Stimulated activated naive CD8-positive, alpha-beta T cell treated with anti-CD3 and anti-CD28 coated beads, Interleukin-15, Interleukin-2, amounts not matched to agents 100 ng/mL and 50 ng/mL, for 24 hours (primary cell): Measurements from ENCODE around the gene HEATR3.

Source experiments
- H3K27ac Mint-ChIP-seq: one replicate; pipeline ENCODE4 v1.8.0; 2021; ENCODE audit warnings: mild to moderate bottlenecking, mixed read lengths
- H3K27me3 Mint-ChIP-seq: one replicate; pipeline ENCODE4 v1.8.0; 2021; ENCODE audit warnings: mixed read lengths
- H3K36me3 Mint-ChIP-seq: one replicate; pipeline ENCODE4 v1.8.0; 2021; ENCODE audit warnings: low read depth, mixed read lengths
- H3K4me1 Mint-ChIP-seq: one replicate; pipeline ENCODE4 v1.8.0; 2021; ENCODE audit warnings: low read depth, mixed read lengths
- H3K4me3 Mint-ChIP-seq: one replicate; pipeline ENCODE4 v1.8.0; 2021; ENCODE audit warnings: mild to moderate bottlenecking, mixed read lengths
- H3K9me3 Mint-ChIP-seq: one replicate; pipeline ENCODE4 v1.8.0; 2021; ENCODE audit warnings: mixed read lengths

HEATR3 gene

GRCh38 chr16:50069060-50069459, 3.3 kb downstream of the HEATR3 start:
- peaks cover 38% of the 10 kb centered on the region for H3K4me1 Mint-ChIP-seq

GRCh38 chr16:50071075-50071671, 5.4 kb downstream of the HEATR3 start:
- no peak overlapping the region for H3K27ac Mint-ChIP-seq
- peaks cover 56% of the 10 kb centered on the region for H3K36me3 Mint-ChIP-seq
- peaks cover 35% of the 10 kb centered on the region for H3K4me1 Mint-ChIP-seq
- no peaks in the 10 kb centered on the region for H3K27me3 Mint-ChIP-seq
- H3K9me3 Mint-ChIP-seq: no peaks in the 10 kb centered on the region
- H3K4me3 Mint-ChIP-seq: no peak overlapping the region

More at GRCh38 chr16:50069060-50069459, 3.3 kb downstream of the HEATR3 start:
- no peaks in the 10 kb centered on the region for H3K9me3 Mint-ChIP-seq
- H3K36me3 Mint-ChIP-seq: peaks cover 47% of the 10 kb centered on the region
- no peak overlapping the region for H3K4me3 Mint-ChIP-seq
- no peak overlapping the region for H3K27ac Mint-ChIP-seq
- H3K27me3 Mint-ChIP-seq: no peaks in the 10 kb centered on the region

- H3K4me1 Mint-ChIP-seq: peaks cover 23% of the 10 kb centered on the region
- no peaks in the 10 kb centered on the region for H3K27me3 Mint-ChIP-seq
- no peak overlapping the region for H3K4me3 Mint-ChIP-seq
- H3K36me3 Mint-ChIP-seq: peaks cover 58% of the 10 kb centered on the region
- H3K27ac Mint-ChIP-seq: peak overlapping the region; percentile 40
- no peaks in the 10 kb centered on the region for H3K9me3 Mint-ChIP-seq
These were observed 7.0 kb downstream of the HEATR3 start for GRCh38 chr16:50072730-50073129.

GRCh38 chr16:50079397-50080140, 13.8 kb downstream of the HEATR3 start:
- Mint-ChIP-seq H3K27ac (no peak overlapping the region), H3K9me3 (no peaks in the 10 kb centered on the region), H3K4me1 (peaks cover 6% of the 10 kb centered on the region), H3K27me3 (no peaks in the 10 kb centered on the region), H3K36me3 (peaks cover 61% of the 10 kb centered on the region), H3K4me3 (no peak overlapping the region)

GRCh38 chr16:50081428-50082018, 15.8 kb downstream of the HEATR3 start:
- peaks cover 6% of the 10 kb centered on the region for H3K4me1 Mint-ChIP-seq
- H3K4me3 Mint-ChIP-seq: no peak overlapping the region
- H3K27me3 Mint-ChIP-seq: no peaks in the 10 kb centered on the region
- H3K27ac Mint-ChIP-seq: peak overlapping the region; percentile 37
- peaks cover 68% of the 10 kb centered on the region for H3K36me3 Mint-ChIP-seq
- no peaks in the 10 kb centered on the region for H3K9me3 Mint-ChIP-seq

GRCh38 chr16:50083996-50084395, 18.2 kb downstream of the HEATR3 start:
- H3K9me3 Mint-ChIP-seq: no peaks in the 10 kb centered on the region
- peaks cover 69% of the 10 kb centered on the region for H3K36me3 Mint-ChIP-seq
- no peaks in the 10 kb centered on the region for H3K27me3 Mint-ChIP-seq
- no peak overlapping the region for H3K27ac Mint-ChIP-seq
- H3K4me3 Mint-ChIP-seq: no peak overlapping the region
- peaks cover 6% of the 10 kb centered on the region for H3K4me1 Mint-ChIP-seq

- peaks cover 6% of the 10 kb centered on the region for H3K4me1 Mint-ChIP-seq
- H3K27me3 Mint-ChIP-seq: no peaks in the 10 kb centered on the region
- H3K9me3 Mint-ChIP-seq: no peaks in the 10 kb centered on the region
- peaks cover 66% of the 10 kb centered on the region for H3K36me3 Mint-ChIP-seq
- H3K27ac Mint-ChIP-seq: no peak overlapping the region
- no peak overlapping the region for H3K4me3 Mint-ChIP-seq
These were observed 20.4 kb downstream of the HEATR3 start for GRCh38 chr16:50086176-50086575.

- H3K27me3 Mint-ChIP-seq: no peaks in the 10 kb centered on the region
- no peak overlapping the region for H3K27ac Mint-ChIP-seq
- no peaks in the 10 kb centered on the region for H3K4me1 Mint-ChIP-seq
- H3K4me3 Mint-ChIP-seq: no peak overlapping the region
- peaks cover 65% of the 10 kb centered on the region for H3K36me3 Mint-ChIP-seq
- no peaks in the 10 kb centered on the region for H3K9me3 Mint-ChIP-seq
These were observed 22.5 kb downstream of the HEATR3 start for GRCh38 chr16:50088302-50088701.

- Mint-ChIP-seq H3K36me3 (peaks cover 45% of the 10 kb centered on the region), H3K4me3 (no peak overlapping the region), H3K9me3 (no peaks in the 10 kb centered on the region), H3K4me1 (no peaks in the 10 kb centered on the region), H3K27me3 (no peaks in the 10 kb centered on the region), H3K27ac (no peak overlapping the region)
These were observed 27.1 kb downstream of the HEATR3 start for GRCh38 chr16:50092891-50093290.

GRCh38 chr16:50093607-50094539, 28.1 kb downstream of the HEATR3 start:
- H3K27me3 Mint-ChIP-seq: no peaks in the 10 kb centered on the region
- peaks cover 38% of the 10 kb centered on the region for H3K36me3 Mint-ChIP-seq
- no peaks in the 10 kb centered on the region for H3K9me3 Mint-ChIP-seq
- H3K27ac Mint-ChIP-seq: no peak overlapping the region
- H3K4me3 Mint-ChIP-seq: no peak overlapping the region
- H3K4me1 Mint-ChIP-seq: no peaks in the 10 kb centered on the region

GRCh38 chr16:50096791-50097190, 31.0 kb downstream of the HEATR3 start:
- H3K27ac Mint-ChIP-seq: no peak overlapping the region
- H3K27me3 Mint-ChIP-seq: no peaks in the 10 kb centered on the region
- H3K9me3 Mint-ChIP-seq: no peaks in the 10 kb centered on the region
- H3K4me3 Mint-ChIP-seq: no peak overlapping the region
- H3K4me1 Mint-ChIP-seq: no peaks in the 10 kb centered on the region
- H3K36me3 Mint-ChIP-seq: peaks cover 47% of the 10 kb centered on the region

- no peaks in the 10 kb centered on the region for H3K27me3 Mint-ChIP-seq
- H3K4me1 Mint-ChIP-seq: peaks cover 4% of the 10 kb centered on the region
- peaks cover 48% of the 10 kb centered on the region for H3K36me3 Mint-ChIP-seq
- H3K4me3 Mint-ChIP-seq: no peak overlapping the region
- H3K9me3 Mint-ChIP-seq: no peaks in the 10 kb centered on the region
- H3K27ac Mint-ChIP-seq: no peak overlapping the region
These were observed 34.3 kb downstream of the HEATR3 start for GRCh38 chr16:50099957-50100648.

GRCh38 chr16:50102051-50102746, 36.4 kb downstream of the HEATR3 start:
- Mint-ChIP-seq H3K9me3 (no peaks in the 10 kb centered on the region), H3K27me3 (no peaks in the 10 kb centered on the region), H3K27ac (no peak overlapping the region), H3K36me3 (peaks cover 61% of the 10 kb centered on the region), H3K4me1 (peaks cover 4% of the 10 kb centered on the region), H3K4me3 (no peak overlapping the region)

- H3K27ac Mint-ChIP-seq: no peak overlapping the region
- no peaks in the 10 kb centered on the region for H3K9me3 Mint-ChIP-seq
These were observed 38.0 kb downstream of the HEATR3 start for GRCh38 chr16:50103764-50104163.

More at GRCh38 chr16:50103764-50104163, 38.0 kb downstream of the HEATR3 start:
- peaks cover 63% of the 10 kb centered on the region for H3K36me3 Mint-ChIP-seq
- no peaks in the 10 kb centered on the region for H3K27me3 Mint-ChIP-seq
- peaks cover 4% of the 10 kb centered on the region for H3K4me1 Mint-ChIP-seq
- H3K4me3 Mint-ChIP-seq: no peak overlapping the region
